C4-2B (cell line): ENCODE data around the gene CADPS2.

Experiments used
- ZFX ChIP-seq: fragments of 450-650 bp; IDR thresholded peaks from 2 replicates; pipeline ENCODE4 v1.6.1; 2017
- TF ChIP-seq, protein P1 (sequence below): fragments of 450-650 bp; conservative IDR thresholded peaks from 2 replicates; pipeline ENCODE4 v1.5.1; 2017; ENCODE audit warnings: mild to moderate bottlenecking

- TF ChIP-seq, protein P1, sequence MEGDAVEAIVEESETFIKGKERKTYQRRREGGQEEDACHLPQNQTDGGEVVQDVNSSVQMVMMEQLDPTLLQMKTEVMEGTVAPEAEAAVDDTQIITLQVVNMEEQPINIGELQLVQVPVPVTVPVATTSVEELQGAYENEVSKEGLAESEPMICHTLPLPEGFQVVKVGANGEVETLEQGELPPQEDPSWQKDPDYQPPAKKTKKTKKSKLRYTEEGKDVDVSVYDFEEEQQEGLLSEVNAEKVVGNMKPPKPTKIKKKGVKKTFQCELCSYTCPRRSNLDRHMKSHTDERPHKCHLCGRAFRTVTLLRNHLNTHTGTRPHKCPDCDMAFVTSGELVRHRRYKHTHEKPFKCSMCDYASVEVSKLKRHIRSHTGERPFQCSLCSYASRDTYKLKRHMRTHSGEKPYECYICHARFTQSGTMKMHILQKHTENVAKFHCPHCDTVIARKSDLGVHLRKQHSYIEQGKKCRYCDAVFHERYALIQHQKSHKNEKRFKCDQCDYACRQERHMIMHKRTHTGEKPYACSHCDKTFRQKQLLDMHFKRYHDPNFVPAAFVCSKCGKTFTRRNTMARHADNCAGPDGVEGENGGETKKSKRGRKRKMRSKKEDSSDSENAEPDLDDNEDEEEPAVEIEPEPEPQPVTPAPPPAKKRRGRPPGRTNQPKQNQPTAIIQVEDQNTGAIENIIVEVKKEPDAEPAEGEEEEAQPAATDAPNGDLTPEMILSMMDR, result no peak
- TF ChIP-seq ZFX, result no peak
These were observed 545.8 kb downstream of the CADPS2 start for GRCh38 chr7:122340427-122340826.
